GM12873 (cell line): ENCODE results near the gene RIPK1.

Experiments used
- CTCF ChIP-seq: IDR thresholded peaks from 2 replicates; pipeline ENCODE4 v1.5.1; 2012; ENCODE audit warnings: low read depth, mild to moderate bottlenecking, moderate library complexity, low read length, control low read depth; ENCODE audit not compliant: insufficient read depth; ENCODE audit errors: missing control alignments

Gene RIPK1

DNA sequence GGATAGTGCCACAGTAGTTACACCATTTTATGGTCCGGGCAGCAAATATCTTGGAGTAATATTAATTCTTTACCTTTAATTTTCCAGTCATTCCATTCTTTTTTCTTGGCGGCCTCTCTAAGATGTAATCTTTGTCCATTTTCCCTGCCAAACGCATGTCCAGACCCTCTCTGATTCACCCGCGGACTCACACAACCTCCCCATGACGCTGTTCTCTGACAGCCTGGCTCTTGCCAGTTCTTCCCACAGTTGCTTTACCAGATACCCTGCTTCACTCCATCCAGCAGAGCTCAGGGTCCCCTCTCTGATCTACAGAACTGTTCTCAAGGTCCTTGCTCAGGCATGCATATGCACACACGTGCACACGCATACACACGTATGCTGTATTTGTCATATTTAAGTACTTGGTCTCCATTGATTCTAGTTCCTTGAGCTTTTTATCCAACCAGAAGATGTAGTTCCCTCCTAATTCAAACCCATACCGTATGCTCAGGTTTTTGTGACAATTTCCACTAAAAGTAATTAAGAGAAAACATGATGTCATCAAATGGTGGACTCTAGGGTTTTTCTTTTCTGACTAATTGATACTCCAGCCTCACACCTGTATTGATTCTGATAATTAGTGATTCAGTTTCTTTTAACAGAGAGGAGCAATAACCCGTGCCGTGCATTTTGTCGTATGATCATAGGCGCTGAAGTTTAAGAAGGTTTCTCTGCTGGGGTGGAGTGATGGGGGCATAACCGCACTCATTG is 60.2 kb downstream of the RIPK1 start:
- TF ChIP-seq CTCF = no peak

GRCh38 chr6:3131695-3132094 is 63.4 kb downstream of the RIPK1 start:
- TF ChIP-seq CTCF = no peak

DNA sequence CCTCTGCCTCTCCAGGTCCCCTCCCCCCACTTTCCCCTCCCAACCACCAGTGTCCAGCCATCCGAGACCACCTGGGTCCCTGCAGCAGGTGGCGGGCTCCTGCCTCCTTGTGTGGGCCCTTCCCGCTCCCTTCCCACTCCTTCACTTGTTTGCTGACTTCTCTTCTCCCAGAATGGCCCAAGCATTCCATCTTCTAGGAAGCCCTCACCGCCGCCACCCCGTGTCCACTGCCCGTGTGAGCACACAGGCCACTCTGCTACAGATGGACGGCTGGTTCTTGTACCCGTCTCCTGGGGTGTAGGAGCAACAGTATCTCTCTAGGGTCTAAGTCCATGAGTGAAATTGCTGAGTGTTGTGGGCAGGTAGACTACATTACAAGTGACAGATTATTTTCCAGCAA is 65.2 kb downstream of the RIPK1 start:
- TF ChIP-seq CTCF = no peak

DNA sequence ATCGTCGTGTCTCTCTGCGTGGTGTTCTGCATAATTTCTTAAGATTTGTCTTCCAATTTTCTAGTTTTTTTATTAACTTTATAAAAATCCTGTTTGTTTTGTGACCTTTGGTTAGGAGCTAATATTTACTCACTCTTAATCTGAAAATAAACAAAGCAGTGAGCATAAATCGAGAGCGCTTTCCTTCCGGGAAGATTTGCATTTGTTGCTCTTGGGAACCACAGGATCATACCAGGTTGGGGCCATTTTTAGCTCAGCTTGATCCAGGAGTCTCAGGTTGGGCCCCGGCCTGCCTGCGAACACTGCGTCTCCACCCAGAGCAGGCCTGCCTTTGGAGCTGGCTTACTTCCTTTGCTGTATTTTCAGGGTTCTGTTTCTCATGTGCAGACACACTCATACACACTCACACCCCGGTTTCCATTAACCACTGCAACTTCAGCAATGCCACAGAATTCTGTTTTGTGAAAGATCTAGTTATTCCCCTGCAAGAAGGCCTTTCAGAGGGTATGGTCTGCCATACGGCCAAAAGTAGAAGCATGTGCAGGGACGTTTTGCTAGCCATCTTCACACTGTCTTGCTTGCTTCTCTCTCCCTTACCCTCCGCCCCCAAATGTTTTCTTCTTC is 67.5 kb downstream of the RIPK1 start:
- TF ChIP-seq CTCF = no peak

GRCh38 chr6:3136292-3137011 is 68.2 kb downstream of the RIPK1 start:
- TF ChIP-seq CTCF = no peak

- TF ChIP-seq CTCF = no peak
Measured at GRCh38 chr6:3137057-3137777, 68.9 kb downstream of the RIPK1 start.

GRCh38 chr6:3138341-3138740 is 70.0 kb downstream of the RIPK1 start:
- no peak for TF ChIP-seq CTCF
